Thyroid gland (tissue), 4 donors: ENCODE measurements around the gene HSPA9.

Source experiments
- CTCF ChIP-seq, 6 experiments: fragments of 200-600 bp in 3 of 6; fragments of 450-650 bp in 3 of 6; sonication (generic) in 3 of 6; IDR thresholded peaks; one replicate each; pipeline ENCODE4 v1.5.1; 2016 to 2019; ENCODE audit warnings: antibody characterized with exemption in 6 of 6, mild to moderate bottlenecking in 2 of 6, inconsistent platforms in 1 of 6, moderate library complexity in 1 of 6
- POLR2A ChIP-seq, 2 donors: fragments of 450-650 bp; IDR thresholded peaks; one replicate each; pipeline ENCODE4 v1.6.1; 2017; ENCODE audit warnings: antibody characterized with exemption in 2 of 2, mild to moderate bottlenecking in 2 of 2, moderate library complexity in 1 of 2

DNA sequence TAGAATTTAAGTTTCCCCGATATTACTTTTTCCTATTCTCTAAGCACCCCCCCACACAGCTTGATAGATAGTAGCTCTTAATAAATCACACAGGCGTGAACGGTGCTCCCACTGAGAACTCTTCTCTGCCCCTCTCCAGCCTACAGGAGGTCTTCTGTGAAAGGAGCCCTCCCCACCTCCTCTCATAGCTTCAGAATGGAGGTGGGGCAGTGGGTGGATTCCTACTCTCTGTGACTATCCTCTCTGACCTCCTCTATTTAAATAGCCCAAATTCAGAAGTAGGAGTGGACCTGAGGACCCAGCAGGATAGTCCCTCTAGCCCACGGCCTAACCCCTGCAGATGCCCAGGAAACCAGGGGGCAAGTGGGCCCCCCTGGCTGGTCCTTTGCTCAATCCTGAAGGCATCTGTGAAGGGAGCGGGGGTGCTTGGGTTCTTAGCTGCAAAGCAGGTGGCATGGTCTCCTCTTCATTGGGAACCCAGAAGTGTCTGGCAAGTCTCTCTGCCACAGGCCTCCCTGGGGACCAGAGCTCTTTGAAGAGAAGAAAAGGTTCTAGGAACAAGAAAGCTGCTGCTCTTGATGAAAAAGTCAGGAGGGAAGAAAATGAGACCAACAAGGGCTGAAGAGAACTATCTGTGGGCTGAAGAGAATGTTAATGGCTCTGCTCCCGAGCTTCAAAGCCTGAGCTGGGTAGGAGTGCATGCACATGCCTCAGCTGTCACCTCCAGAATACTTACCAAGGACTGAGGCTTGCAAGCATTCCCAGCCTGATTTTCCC is 21.1 kb upstream of the HSPA9 start:
- TF ChIP-seq CTCF (IDR thresholded peaks at IDR 0.05) (no peak), POLR2A (IDR thresholded peaks at IDR 0.05) (no peak)
